Breast epithelium (tissue), 4 donors: ENCODE results near the gene LRRC4C. TPM values are rescaled to one million over a fixed set of nuclear protein-coding genes. Genes with fewer than 3 reads are reported as not detected.

Source experiments
- DNase-seq, 2 donors: peaks; one replicate each; pipeline ENCODE4 v3.0.0-alpha.2; 2019; ENCODE audit warnings: low spot score in 2 of 2
- H3K27ac ChIP-seq, 2 donors: fragments of 200-600 bp; sonication (generic) in 1 of 2; one replicate each; pipeline ENCODE4 v1.5.1; 2016 to 2019; ENCODE audit warnings: mild to moderate bottlenecking in 1 of 2
- H3K27me3 ChIP-seq, 2 donors: fragments of 200-600 bp; sonication (generic) in 1 of 2; one replicate each; pipeline versions ENCODE4 v1.5.1 to v1.6.0; 2017 to 2019; ENCODE audit warnings: control low read depth in 1 of 2, mild to moderate bottlenecking in 1 of 2
- H3K36me3 ChIP-seq: fragments of 200-600 bp; one replicate; pipeline ENCODE4 v1.5.1; 2019
- H3K4me1 ChIP-seq, 2 donors: fragments of 200-600 bp; sonication (generic); one replicate each; pipeline ENCODE4 v1.5.1; 2016 to 2019; ENCODE audit warnings: control low read depth in 1 of 2
- H3K4me3 ChIP-seq, 3 donors: fragments of 200-600 bp; sonication (generic); 1 replicate in 2 of 3; 2 replicates in 1 of 3; pipeline ENCODE4 v1.5.1; 2016 to 2019; ENCODE audit warnings: mild to moderate bottlenecking in 3 of 3, moderate library complexity in 2 of 3
- H3K9me3 ChIP-seq, 2 donors: fragments of 200-600 bp; sonication (generic) in 1 of 2; one replicate each; pipeline ENCODE4 v1.5.1; 2016 to 2019; ENCODE audit warnings: control low read depth in 1 of 2
- POLR2A ChIP-seq: fragments of 450-650 bp; IDR thresholded peaks from one replicate; pipeline ENCODE4 v1.6.1; 2016; ENCODE audit warnings: antibody characterized with exemption, mild to moderate bottlenecking, moderate library complexity
- POLR2AphosphoS5 ChIP-seq, 3 donors: sonication (generic); formaldehyde crosslinking; IDR thresholded peaks; one replicate each; pipeline ENCODE4 v1.6.1; 2017; ENCODE audit warnings: antibody characterized with exemption in 3 of 3
- intact Hi-C: fragments of 100-400 bp; cut with DNase I; formaldehyde crosslinking; loops from one replicate; pipeline ENCODE4 v1.15.1; 2023; ENCODE audit warnings: low total_unique reads
- total RNA-seq, 3 donors: library from RNA; depleted of rRNA; stranded (reverse); fragments of >200 nt; gene quantifications; one replicate each; pipeline ENCODE4 v1.1.0, GENCODE V29; 2016
- TF ChIP-seq, protein P1 (sequence below), 3 donors: fragments of 450-650 bp; IDR thresholded peaks; one replicate each; pipeline ENCODE4 v1.5.1; 2016 to 2017; ENCODE audit warnings: antibody characterized with exemption in 3 of 3, mild to moderate bottlenecking in 3 of 3, moderate library complexity in 3 of 3

Gene LRRC4C
- total RNA-seq, 3 donors from 2014 or later, result 2.9 to 15.4 (median 6.6) TPM

GRCh38 chr11:41282395-41282794, 177.1 kb downstream of the LRRC4C start:
- Histone ChIP-seq H3K9me3 (no peaks in the 10 kb centered on the region), H3K27me3 (no peaks in the 10 kb centered on the region), H3K27ac (no peak overlapping the region), H3K36me3 (no peaks in the 10 kb centered on the region), H3K4me1 (no peaks in the 10 kb centered on the region), H3K4me3 (no peak overlapping the region)
- intact Hi-C loops, result no loop called here
- TF ChIP-seq, protein P1, sequence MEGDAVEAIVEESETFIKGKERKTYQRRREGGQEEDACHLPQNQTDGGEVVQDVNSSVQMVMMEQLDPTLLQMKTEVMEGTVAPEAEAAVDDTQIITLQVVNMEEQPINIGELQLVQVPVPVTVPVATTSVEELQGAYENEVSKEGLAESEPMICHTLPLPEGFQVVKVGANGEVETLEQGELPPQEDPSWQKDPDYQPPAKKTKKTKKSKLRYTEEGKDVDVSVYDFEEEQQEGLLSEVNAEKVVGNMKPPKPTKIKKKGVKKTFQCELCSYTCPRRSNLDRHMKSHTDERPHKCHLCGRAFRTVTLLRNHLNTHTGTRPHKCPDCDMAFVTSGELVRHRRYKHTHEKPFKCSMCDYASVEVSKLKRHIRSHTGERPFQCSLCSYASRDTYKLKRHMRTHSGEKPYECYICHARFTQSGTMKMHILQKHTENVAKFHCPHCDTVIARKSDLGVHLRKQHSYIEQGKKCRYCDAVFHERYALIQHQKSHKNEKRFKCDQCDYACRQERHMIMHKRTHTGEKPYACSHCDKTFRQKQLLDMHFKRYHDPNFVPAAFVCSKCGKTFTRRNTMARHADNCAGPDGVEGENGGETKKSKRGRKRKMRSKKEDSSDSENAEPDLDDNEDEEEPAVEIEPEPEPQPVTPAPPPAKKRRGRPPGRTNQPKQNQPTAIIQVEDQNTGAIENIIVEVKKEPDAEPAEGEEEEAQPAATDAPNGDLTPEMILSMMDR (IDR thresholded peaks at IDR 0.05), result no peak
- TF ChIP-seq POLR2AphosphoS5 (IDR thresholded peaks at IDR 0.05) (no peak), POLR2A (no peak)
- no peak for DNase-seq

- Histone ChIP-seq H3K36me3 (no peaks in the 10 kb centered on the region), H3K4me3 (no peak overlapping the region), H3K4me1 (no peaks in the 10 kb centered on the region), H3K27ac (no peak overlapping the region), H3K9me3 (no peaks in the 10 kb centered on the region), H3K27me3 (no peaks in the 10 kb centered on the region)
- intact Hi-C loops, result no loop called here
- no peak for DNase-seq
- TF ChIP-seq POLR2A, result no peak
- TF ChIP-seq, protein P1 (IDR thresholded peaks at IDR 0.05), result no peak
- no peak for TF ChIP-seq POLR2AphosphoS5 (IDR thresholded peaks at IDR 0.05)
Observed at GRCh38 chr11:41281131-41281742, 178.2 kb downstream of the LRRC4C start.

DNA sequence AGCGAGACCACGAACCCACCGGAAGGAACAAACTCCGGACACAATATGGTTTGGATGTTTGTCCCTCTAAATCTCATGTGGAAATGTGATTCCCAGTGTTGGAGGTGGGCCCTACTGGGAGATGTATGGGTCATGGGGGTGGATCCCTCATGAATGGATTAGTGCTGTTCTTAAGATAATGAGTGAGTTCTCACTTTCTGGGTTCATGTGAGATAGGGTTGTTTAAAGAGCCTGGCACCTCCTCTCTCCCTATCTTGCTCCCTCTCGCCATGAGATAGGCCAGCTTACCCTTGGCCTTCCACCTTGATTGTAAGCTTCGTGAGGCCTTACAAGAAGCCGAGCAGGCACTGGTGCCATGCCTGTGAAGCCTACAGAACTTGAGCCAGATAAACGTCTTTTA, 184.6 kb downstream of the LRRC4C start:
- intact Hi-C loops, result loop anchor here (5.0 kb wide), 1 partner anchor 1108 kb away; no protein-coding TSS in a partner anchor
- TF ChIP-seq POLR2AphosphoS5 (IDR thresholded peaks at IDR 0.05), result no peak
- TF ChIP-seq, protein P1 (IDR thresholded peaks at IDR 0.05), result no peak
- TF ChIP-seq POLR2A, result no peak
- Histone ChIP-seq H3K36me3 (no peaks in the 10 kb centered on the region), H3K27me3 (no peaks in the 10 kb centered on the region), H3K4me3 (no peak overlapping the region), H3K9me3 (no peaks in the 10 kb centered on the region), H3K4me1 (no peaks in the 10 kb centered on the region), H3K27ac (no peak overlapping the region)
- DNase-seq, result no peak

- no peak for DNase-seq
- H3K9me3 ChIP-seq, result no peaks in the 10 kb centered on the region
- intact Hi-C loops, result loop anchor here (2.0 kb wide), 1 partner anchor 53 kb away; no protein-coding TSS in a partner anchor
- H3K27ac ChIP-seq, result no peak overlapping the region
- no peaks in the 10 kb centered on the region for H3K4me1 ChIP-seq
- TF ChIP-seq POLR2A (no peak), POLR2AphosphoS5 (IDR thresholded peaks at IDR 0.05) (no peak)
- TF ChIP-seq, protein P1 (IDR thresholded peaks at IDR 0.05), result no peak
- no peak overlapping the region for H3K4me3 ChIP-seq
- H3K27me3 ChIP-seq, result no peaks in the 10 kb centered on the region
- no peaks in the 10 kb centered on the region for H3K36me3 ChIP-seq
Observed at GRCh38 chr11:41273908-41274307, 185.5 kb downstream of the LRRC4C start.

DNA sequence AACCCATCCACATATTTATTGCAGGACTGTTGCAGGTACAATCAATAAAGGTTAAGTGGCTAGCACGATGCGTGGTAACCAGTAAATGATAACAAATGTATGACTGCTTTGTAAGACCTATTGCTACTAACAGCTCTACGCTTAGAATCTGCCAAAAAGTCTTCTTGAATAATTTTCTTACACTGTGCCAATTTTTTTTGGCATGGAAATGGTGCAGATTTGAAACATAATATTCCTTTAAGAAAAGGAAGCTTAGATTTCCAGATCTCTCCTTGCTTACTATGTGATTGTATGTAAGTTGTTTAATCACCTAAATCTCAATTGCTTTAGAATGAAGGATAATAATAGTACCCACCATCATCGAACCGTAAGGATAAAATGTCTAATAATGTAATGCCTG, 192.0 kb downstream of the LRRC4C start:
- no peak for DNase-seq
- no peaks in the 10 kb centered on the region for H3K9me3 ChIP-seq
- no peak for TF ChIP-seq POLR2A
- TF ChIP-seq, protein P1 (IDR thresholded peaks at IDR 0.05), result no peak
- TF ChIP-seq POLR2AphosphoS5 (IDR thresholded peaks at IDR 0.05), result no peak
- no peak overlapping the region for H3K27ac ChIP-seq
- H3K36me3 ChIP-seq, result no peaks in the 10 kb centered on the region
- intact Hi-C loops, result no loop called here
- H3K4me3 ChIP-seq, result no peak overlapping the region
- no peaks in the 10 kb centered on the region for H3K4me1 ChIP-seq
- no peaks in the 10 kb centered on the region for H3K27me3 ChIP-seq
